Chondrocyte (in vitro differentiated cells): Measurements from ENCODE around the gene TALDO1. TPM values are rescaled to one million over a fixed set of nuclear protein-coding genes. Genes with fewer than 3 reads are reported as not detected.

Experiments
- DNase-seq: peaks from one replicate; pipeline ENCODE4 v3.0.0; 2021; ENCODE audit warnings: mixed read lengths, low spot score
- H3K27ac Mint-ChIP-seq: one replicate; pipeline ENCODE4 v1.8.0; 2021; ENCODE audit warnings: mild to moderate bottlenecking, moderate library complexity, mixed read lengths; ENCODE audit not compliant: unreplicated experiment
- H3K27me3 Mint-ChIP-seq: 2 replicates; pipeline ENCODE4 v1.8.0; 2021; ENCODE audit warnings: low read depth, mixed read lengths
- H3K36me3 Mint-ChIP-seq: 2 replicates; pipeline ENCODE4 v1.8.0; 2021; ENCODE audit warnings: low read depth, mixed read lengths
- H3K4me1 Mint-ChIP-seq: 2 replicates; pipeline ENCODE4 v1.8.0; 2021; ENCODE audit warnings: low read depth, mild to moderate bottlenecking, mixed read lengths
- H3K4me3 Mint-ChIP-seq: one replicate; pipeline ENCODE4 v1.8.0; 2021; ENCODE audit warnings: mild to moderate bottlenecking, moderate library complexity, mixed read lengths; ENCODE audit not compliant: unreplicated experiment
- H3K9me3 Mint-ChIP-seq: 2 replicates; pipeline ENCODE4 v1.8.0; 2021; ENCODE audit warnings: low read depth, mixed read lengths
- total RNA-seq: library from RNA; stranded (reverse); gene quantifications from 3 replicates; pipeline ENCODE4 v1.2.1, GENCODE V29; 2021
- TF ChIP-seq, protein P1 (sequence below): fragments of 200-600 bp; sonication (generic); IDR thresholded peaks from 2 replicates; pipeline ENCODE4 v1.5.0; 2021; ENCODE audit warnings: antibody characterized with exemption, mild to moderate bottlenecking, moderate library complexity

TALDO1 gene
- total RNA-seq, 1 donor from 2014 or later = 151 TPM

DNA sequence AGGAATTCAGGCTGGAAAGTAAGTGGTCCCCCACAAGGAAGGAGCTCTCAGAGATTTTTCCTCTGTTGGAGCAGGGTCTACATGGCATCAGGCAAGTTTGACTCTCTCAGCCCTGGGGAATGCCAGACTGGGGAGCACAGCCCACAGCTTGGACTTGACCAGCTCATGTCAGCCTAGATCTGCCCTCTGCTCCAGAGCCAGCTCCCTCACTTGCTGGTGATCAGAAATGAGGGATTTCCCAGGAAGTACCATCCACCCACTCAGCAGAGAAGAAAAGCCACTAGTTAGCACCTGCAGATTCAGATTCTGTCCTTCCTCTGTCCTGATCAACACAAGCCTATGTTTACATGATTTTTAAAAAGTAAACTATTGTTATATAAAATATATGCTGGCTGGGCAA lies 13.0 kb downstream of the TALDO1 start:
- H3K9me3 Mint-ChIP-seq = no peaks in the 10 kb centered on the region
- peaks cover 7% of the 10 kb centered on the region for H3K4me1 Mint-ChIP-seq
- TF ChIP-seq, protein P1, sequence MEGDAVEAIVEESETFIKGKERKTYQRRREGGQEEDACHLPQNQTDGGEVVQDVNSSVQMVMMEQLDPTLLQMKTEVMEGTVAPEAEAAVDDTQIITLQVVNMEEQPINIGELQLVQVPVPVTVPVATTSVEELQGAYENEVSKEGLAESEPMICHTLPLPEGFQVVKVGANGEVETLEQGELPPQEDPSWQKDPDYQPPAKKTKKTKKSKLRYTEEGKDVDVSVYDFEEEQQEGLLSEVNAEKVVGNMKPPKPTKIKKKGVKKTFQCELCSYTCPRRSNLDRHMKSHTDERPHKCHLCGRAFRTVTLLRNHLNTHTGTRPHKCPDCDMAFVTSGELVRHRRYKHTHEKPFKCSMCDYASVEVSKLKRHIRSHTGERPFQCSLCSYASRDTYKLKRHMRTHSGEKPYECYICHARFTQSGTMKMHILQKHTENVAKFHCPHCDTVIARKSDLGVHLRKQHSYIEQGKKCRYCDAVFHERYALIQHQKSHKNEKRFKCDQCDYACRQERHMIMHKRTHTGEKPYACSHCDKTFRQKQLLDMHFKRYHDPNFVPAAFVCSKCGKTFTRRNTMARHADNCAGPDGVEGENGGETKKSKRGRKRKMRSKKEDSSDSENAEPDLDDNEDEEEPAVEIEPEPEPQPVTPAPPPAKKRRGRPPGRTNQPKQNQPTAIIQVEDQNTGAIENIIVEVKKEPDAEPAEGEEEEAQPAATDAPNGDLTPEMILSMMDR = no peak
- peaks cover 22% of the 10 kb centered on the region for H3K36me3 Mint-ChIP-seq
- no peaks in the 10 kb centered on the region for H3K27me3 Mint-ChIP-seq
- no peak for DNase-seq
- no peak overlapping the region for H3K27ac Mint-ChIP-seq
- no peak overlapping the region for H3K4me3 Mint-ChIP-seq

DNA sequence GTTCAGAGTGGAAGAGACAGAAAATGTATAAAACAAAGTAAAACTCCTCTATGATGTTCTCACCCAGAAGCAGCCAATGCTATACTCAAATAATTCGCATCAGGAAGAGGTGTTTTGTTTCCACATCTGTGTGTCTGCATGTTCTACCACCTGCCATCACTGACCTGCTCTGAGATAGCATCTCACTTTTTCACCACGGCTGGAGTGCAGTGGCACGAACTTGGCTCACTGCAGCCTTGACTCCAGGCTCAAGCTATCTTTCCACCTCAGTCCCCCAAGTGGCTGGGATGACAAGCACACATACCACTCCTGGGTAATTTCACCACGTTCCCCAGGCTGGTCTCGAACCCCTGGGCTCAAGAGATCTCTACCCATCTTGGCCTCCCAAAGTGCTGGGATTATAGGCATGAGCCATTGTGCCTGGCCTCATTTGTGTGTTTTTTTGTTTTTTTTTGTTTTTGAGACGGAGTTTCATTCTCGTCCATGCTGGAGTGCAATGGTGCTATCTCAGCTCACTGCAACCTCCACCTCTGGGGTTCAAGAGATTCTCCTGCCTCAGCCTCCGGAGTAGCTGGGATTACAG lies 14.4 kb downstream of the TALDO1 start:
- Mint-ChIP-seq H3K27me3 (no peaks in the 10 kb centered on the region), H3K27ac (no peak overlapping the region), H3K4me3 (no peak overlapping the region)

DNA sequence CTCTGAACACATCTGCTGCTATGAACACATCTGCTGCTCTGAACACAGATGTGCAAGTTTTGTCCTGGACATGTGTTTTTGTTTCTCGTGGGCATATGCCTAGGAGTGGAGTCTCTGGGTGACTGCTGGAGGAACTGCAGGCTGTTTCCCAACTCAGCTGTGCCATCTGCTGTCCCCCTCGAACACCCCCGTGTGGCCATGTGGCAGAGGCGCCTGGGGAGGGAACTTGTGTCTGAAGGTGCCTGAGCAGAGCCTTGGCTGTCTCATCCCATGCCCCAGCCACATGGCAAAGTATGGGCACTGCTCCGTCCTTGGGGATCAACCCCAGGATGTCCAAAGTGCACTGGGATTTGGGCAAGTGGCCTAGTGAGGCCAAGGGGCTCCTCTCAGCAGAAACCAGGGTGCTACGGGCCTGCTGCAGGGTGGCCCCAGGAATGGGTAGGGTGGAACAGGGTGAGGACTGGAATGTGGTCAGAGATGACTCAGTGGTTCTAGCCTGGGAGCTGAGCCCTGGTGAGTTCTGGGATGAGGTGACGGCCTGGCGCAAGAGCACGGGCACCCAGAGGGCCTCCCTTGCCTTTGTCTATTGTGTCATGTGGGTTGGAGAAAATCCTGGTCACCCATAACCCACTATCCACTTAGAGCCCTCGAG lies 15.3 kb downstream of the TALDO1 start:
- H3K27ac Mint-ChIP-seq = peak overlapping the region; percentile 78
- TF ChIP-seq, protein P1 = peak; percentile 51
- peaks cover 7% of the 10 kb centered on the region for H3K4me1 Mint-ChIP-seq
- no peak overlapping the region for H3K4me3 Mint-ChIP-seq
- H3K27me3 Mint-ChIP-seq = no peaks in the 10 kb centered on the region
- H3K9me3 Mint-ChIP-seq = no peaks in the 10 kb centered on the region
- no peak for DNase-seq
- peaks cover 17% of the 10 kb centered on the region for H3K36me3 Mint-ChIP-seq

More for the DNA sequence above, 14.4 kb downstream of the TALDO1 start:
- Mint-ChIP-seq H3K9me3 (no peaks in the 10 kb centered on the region), H3K36me3 (peaks cover 20% of the 10 kb centered on the region), H3K4me1 (peaks cover 7% of the 10 kb centered on the region)
- TF ChIP-seq, protein P1 = no peak
- no peak for DNase-seq

DNA sequence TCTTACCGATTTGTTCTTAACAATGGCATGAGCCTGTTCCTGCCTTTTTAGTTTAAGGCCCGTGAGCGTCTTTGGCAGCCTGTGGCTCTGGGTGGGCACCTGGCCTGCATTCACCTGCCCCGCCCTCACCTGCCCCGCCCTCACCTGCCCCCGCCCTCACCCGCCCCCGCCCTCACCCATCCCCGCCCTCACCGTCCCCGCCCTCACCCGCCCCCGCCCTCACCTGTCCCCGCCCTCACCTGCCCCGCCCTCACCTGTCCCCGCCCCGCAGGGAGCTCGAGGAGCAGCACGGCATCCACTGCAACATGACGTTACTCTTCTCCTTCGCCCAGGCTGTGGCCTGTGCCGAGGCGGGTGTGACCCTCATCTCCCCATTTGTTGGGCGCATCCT lies 15.8 kb downstream of the TALDO1 start:
- Mint-ChIP-seq H3K9me3 (no peaks in the 10 kb centered on the region), H3K27me3 (no peaks in the 10 kb centered on the region), H3K36me3 (peaks cover 15% of the 10 kb centered on the region), H3K4me1 (peaks cover 7% of the 10 kb centered on the region), H3K4me3 (no peak overlapping the region), H3K27ac (peak overlapping the region; percentile 78)
- no peak for DNase-seq
- TF ChIP-seq, protein P1 = no peak

DNA sequence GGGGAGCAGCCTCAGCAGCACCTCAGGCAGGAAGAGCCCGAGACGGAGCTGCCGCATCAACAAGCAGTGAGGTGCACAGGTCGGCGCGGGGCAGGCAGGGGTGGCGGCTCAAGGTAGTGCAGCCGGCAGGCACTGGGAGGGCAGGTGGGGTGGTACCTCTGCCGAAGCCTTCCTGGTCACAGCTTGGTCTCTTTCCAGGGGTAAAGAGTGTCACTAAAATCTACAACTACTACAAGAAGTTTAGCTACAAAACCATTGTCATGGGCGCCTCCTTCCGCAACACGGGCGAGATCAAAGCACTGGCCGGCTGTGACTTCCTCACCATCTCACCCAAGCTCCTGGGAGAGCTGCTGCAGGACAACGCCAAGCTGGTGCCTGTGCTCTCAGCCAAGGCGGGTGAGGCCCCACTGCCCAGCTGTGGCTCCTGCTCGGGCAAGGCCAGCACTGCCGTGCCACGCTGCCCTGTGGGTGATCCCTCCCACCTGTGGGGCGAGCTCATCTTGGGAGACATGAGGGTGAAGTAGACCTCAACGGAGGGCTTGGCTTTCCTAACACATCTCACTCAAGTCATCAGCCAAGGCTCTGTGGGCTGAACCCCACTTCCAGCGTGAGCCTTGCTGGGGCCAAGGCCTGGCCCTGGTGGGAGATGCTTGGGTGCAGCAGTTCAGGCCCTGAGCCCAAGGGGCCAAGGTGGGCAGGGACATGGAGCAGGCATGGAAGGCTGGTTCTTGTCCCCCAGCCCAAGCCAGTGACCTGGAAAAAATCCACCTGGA lies 16.5 kb downstream of the TALDO1 start:
- TF ChIP-seq, protein P1 = no peak
- H3K27me3 Mint-ChIP-seq = no peaks in the 10 kb centered on the region
- H3K9me3 Mint-ChIP-seq = no peaks in the 10 kb centered on the region
- H3K36me3 Mint-ChIP-seq = peaks cover 15% of the 10 kb centered on the region
- no peak overlapping the region for H3K4me3 Mint-ChIP-seq
- no peak for DNase-seq
- H3K4me1 Mint-ChIP-seq = peaks cover 7% of the 10 kb centered on the region
- peak overlapping the region; percentile 76 for H3K27ac Mint-ChIP-seq
